WI38 (cell line): ENCODE measurements around the gene CR1.
"Not testable (repeated sequence)": the region's sequence is repeated elsewhere in the genome, so short reads cannot be mapped to it uniquely, and the experiment has no call there.

Experiments used
- H3K4me3 ChIP-seq: 2 replicates; pipeline ENCODE4 v1.5.1; 2011; ENCODE audit warnings: low read depth, mild to moderate bottlenecking, control low read depth, low read length
- TF ChIP-seq, protein P1 (sequence below): IDR thresholded peaks from 2 replicates; pipeline ENCODE4 v1.5.1; 2012; ENCODE audit warnings: low read depth, mild to moderate bottlenecking, control low read depth, low read length

Gene CR1

GRCh38 chr1:207631137-207631536 is 135.2 kb downstream of the CR1 start:
- no peak overlapping the region for H3K4me3 ChIP-seq
- TF ChIP-seq, protein P1, sequence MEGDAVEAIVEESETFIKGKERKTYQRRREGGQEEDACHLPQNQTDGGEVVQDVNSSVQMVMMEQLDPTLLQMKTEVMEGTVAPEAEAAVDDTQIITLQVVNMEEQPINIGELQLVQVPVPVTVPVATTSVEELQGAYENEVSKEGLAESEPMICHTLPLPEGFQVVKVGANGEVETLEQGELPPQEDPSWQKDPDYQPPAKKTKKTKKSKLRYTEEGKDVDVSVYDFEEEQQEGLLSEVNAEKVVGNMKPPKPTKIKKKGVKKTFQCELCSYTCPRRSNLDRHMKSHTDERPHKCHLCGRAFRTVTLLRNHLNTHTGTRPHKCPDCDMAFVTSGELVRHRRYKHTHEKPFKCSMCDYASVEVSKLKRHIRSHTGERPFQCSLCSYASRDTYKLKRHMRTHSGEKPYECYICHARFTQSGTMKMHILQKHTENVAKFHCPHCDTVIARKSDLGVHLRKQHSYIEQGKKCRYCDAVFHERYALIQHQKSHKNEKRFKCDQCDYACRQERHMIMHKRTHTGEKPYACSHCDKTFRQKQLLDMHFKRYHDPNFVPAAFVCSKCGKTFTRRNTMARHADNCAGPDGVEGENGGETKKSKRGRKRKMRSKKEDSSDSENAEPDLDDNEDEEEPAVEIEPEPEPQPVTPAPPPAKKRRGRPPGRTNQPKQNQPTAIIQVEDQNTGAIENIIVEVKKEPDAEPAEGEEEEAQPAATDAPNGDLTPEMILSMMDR: no peak

DNA sequence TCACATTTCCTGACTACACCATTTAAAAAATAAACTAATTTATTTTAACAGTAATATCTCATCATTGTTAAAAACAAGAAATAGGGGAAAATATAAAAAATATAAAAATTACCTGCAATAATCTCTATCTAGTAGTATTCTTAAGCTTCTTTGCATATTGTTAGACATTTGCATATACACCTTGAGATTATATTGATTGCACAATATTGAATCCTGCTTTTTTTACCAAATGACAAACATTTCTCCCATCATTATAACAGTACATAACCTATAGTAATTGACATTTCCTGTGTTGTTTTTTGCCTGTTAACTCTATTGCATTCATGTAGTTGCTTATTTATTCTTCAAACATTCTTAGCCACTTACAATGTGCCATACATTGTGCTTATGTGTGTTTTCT is 137.3 kb downstream of the CR1 start:
- H3K4me3 ChIP-seq: no peak overlapping the region
- TF ChIP-seq, protein P1: no peak

DNA sequence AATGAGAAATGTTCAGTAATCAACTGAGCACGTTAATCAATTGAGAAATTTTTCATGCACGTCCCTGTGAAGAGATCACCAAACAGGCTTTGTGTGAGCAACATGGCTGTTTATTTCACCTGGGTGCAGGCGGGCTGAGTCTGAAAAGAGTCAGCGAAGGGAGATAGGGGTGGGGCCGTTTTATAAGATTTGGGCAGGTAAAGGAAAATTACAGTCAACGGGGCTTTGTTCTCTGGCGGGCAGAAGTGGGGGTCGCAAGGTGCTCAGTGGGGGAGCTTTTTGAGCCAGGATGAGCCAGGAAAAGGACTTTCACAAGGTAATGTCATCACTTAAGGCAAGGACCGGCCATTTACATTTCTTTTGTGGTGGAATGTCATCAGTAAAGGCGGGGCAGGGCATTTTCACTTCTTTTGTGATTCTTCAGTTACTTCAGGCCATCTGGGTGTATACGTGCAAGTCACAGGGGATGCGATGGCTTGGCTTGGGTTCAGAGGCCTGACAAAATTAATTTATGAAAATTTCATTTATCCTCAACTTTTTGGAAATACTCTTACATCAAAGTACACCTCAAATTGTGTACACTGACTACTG is 137.8 kb downstream of the CR1 start:
- not testable (repeated sequence) for H3K4me3 ChIP-seq

DNA sequence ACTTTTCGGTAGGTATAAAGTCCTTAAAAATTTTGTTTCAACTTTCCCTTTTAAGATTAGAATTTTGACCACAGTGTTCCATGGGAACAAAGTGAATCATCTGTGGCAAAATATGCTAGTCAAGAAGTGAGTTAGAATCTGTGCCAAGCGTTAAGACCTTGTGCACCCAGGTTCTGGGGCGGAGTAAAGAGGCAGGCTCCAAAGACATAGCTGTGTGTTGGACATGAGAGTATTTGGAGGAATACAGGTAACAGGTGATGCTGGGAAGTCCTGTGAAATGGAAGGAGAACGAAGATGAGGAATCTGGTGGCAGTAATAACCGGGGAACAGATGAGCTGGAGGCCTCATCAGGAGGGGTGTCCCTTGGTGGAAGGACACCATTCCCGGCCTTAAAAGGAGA is 138.3 kb downstream of the CR1 start:
- H3K4me3 ChIP-seq: not testable (repeated sequence)

- H3K4me3 ChIP-seq: not testable (repeated sequence)
Measured at GRCh38 chr1:207635569-207636186, 139.7 kb downstream of the CR1 start.

DNA sequence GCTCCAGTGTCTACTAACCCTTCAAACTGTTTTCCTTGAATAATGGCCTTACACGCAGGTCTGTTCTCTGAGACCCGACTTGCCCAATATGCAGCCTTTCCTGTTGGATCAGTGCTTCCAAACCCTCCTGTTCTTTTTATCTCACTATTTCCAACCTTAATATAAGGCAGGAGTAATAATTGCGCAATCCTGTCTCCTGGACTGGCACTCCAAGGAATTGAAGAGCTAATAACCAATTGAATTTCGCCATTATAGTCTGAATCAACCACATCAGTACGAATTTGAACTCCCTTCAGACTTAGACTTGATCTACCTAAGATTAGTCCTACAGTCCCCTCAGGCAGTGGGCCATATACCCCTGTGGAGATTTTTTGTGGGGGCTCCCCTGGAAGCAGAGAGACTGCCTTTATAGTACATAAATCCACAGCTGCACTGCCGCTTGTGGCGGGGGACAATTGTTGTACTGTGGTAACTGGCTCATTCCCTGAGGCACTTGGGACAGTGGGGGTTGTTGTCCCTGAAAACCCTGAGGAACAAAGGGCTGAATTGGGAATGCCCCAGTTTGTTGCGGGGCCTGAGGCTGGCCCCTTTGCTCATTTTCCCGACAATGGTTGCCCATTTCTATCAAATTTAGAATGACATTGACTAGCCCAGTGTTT is 142.7 kb downstream of the CR1 start:
- H3K4me3 ChIP-seq: not testable (repeated sequence)

- H3K4me3 ChIP-seq: not testable (repeated sequence)
Measured at GRCh38 chr1:207639362-207639761, 143.4 kb downstream of the CR1 start.

GRCh38 chr1:207644166-207644851 is 148.4 kb downstream of the CR1 start:
- TF ChIP-seq, protein P1: no peak
- H3K4me3 ChIP-seq: peak overlapping the region; percentile 65

- H3K4me3 ChIP-seq: peak within 1 kb of the TSS; percentile 65
- TF ChIP-seq, protein P1: no peak
Measured at GRCh38 chr1:207644852-207645634, 149.1 kb downstream of the CR1 start, which contains the start of gene CR1L. Gene CR1L (plus strand): TSS chr1:207645133. CDS start chr1:207645234, 101 bp downstream.
